Endothelial cell (in vitro differentiated cells): ENCODE results near the gene PEPD. TPM values are rescaled to one million over a fixed set of nuclear protein-coding genes. Genes with fewer than 3 reads are reported as not detected.
A peak's percentile ranks its signal among the peaks of the same experiment; 100 is the strongest.

Source experiments
- DNase-seq: peaks from one replicate; pipeline ENCODE4 v3.0.0; 2021; ENCODE audit warnings: low spot score
- H3K27ac Mint-ChIP-seq: one replicate; pipeline ENCODE4 v1.8.0; 2021; ENCODE audit warnings: mixed read lengths, inconsistent platforms; ENCODE audit not compliant: unreplicated experiment
- H3K27me3 Mint-ChIP-seq: one replicate; pipeline ENCODE4 v1.8.0; 2021; ENCODE audit warnings: mild to moderate bottlenecking, moderate library complexity, mixed read lengths, inconsistent platforms; ENCODE audit not compliant: unreplicated experiment
- H3K36me3 Mint-ChIP-seq: one replicate; pipeline ENCODE4 v1.8.0; 2021; ENCODE audit warnings: mild to moderate bottlenecking, low read depth, mixed read lengths, inconsistent platforms; ENCODE audit not compliant: unreplicated experiment
- H3K4me1 Mint-ChIP-seq: one replicate; pipeline ENCODE4 v1.8.0; 2021; ENCODE audit warnings: mild to moderate bottlenecking, mixed read lengths, inconsistent platforms; ENCODE audit not compliant: unreplicated experiment
- H3K4me3 Mint-ChIP-seq: one replicate; pipeline ENCODE4 v1.8.0; 2021; ENCODE audit warnings: mild to moderate bottlenecking, mixed read lengths, inconsistent platforms; ENCODE audit not compliant: unreplicated experiment
- H3K9me3 Mint-ChIP-seq: one replicate; pipeline ENCODE4 v1.8.0; 2021; ENCODE audit warnings: mixed read lengths, inconsistent platforms; ENCODE audit not compliant: unreplicated experiment
- total RNA-seq: library from RNA; stranded (reverse); fragmentation: NEBNext Ultra II Directional; extraction: Animal tissue kit (Norgen Biotek cat#: 25700); gene quantifications from one replicate; pipeline ENCODE4 v1.2.1, GENCODE V29; 2021; ENCODE audit not compliant: unreplicated experiment
- TF ChIP-seq, protein P1 (sequence below): fragments of 200-600 bp; sonication (generic); IDR thresholded peaks from one replicate; pipeline ENCODE4 v1.5.0; 2021; ENCODE audit warnings: antibody characterized with exemption; ENCODE audit not compliant: unreplicated experiment

PEPD gene
- total RNA-seq, 1 donor from 2014 or later, result 40.5 TPM

DNA sequence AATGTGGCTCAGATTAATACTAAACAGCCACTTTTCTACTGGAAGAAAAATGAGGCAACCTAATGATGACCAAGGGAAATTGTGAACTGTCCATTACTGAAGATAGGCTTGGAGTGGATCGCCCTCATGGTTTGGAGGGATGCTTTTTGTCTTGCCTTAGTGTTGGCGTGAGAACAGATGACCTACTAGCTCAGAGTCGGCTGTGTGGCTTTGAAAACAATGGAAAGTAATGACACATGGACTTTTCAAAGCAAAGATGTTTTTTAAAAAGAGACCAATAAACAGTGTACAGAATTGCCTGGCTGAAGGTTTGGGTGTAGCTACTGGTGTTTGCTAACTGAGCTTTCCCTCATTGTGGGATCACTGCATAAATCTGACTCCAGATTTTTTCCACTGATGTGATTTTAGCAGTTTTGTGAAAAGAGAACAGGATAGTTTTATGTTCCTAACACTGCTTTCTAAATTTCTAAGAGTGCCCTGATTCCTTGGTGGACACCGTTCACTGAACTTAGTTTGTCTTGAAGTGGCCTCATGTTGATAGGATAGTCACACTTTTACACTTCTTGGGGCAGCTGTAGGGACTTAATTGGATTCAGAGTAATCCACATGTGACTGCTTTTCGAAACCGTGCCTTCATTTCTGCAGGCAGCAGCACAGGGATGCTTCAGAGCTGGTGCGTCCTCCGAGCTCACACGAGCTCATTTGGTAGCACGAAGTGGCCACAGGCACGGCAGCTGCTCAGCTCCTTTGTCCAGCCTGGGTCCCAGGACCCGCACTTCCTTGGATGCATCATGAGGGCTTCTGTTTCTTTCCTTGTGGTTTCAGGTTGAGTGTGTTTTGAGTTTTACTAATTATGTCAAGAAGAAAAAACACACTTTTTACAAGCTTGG, 143.8 kb downstream of the PEPD start:
- H3K9me3 Mint-ChIP-seq, result no peaks in the 10 kb centered on the region
- TF ChIP-seq, protein P1, sequence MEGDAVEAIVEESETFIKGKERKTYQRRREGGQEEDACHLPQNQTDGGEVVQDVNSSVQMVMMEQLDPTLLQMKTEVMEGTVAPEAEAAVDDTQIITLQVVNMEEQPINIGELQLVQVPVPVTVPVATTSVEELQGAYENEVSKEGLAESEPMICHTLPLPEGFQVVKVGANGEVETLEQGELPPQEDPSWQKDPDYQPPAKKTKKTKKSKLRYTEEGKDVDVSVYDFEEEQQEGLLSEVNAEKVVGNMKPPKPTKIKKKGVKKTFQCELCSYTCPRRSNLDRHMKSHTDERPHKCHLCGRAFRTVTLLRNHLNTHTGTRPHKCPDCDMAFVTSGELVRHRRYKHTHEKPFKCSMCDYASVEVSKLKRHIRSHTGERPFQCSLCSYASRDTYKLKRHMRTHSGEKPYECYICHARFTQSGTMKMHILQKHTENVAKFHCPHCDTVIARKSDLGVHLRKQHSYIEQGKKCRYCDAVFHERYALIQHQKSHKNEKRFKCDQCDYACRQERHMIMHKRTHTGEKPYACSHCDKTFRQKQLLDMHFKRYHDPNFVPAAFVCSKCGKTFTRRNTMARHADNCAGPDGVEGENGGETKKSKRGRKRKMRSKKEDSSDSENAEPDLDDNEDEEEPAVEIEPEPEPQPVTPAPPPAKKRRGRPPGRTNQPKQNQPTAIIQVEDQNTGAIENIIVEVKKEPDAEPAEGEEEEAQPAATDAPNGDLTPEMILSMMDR, result no peak
- H3K4me1 Mint-ChIP-seq, result peaks cover 39% of the 10 kb centered on the region
- no peak for DNase-seq
- no peak overlapping the region for H3K27ac Mint-ChIP-seq
- peaks cover 4% of the 10 kb centered on the region for H3K27me3 Mint-ChIP-seq
- H3K4me3 Mint-ChIP-seq, result no peak overlapping the region
- H3K36me3 Mint-ChIP-seq, result peaks cover 4% of the 10 kb centered on the region

DNA sequence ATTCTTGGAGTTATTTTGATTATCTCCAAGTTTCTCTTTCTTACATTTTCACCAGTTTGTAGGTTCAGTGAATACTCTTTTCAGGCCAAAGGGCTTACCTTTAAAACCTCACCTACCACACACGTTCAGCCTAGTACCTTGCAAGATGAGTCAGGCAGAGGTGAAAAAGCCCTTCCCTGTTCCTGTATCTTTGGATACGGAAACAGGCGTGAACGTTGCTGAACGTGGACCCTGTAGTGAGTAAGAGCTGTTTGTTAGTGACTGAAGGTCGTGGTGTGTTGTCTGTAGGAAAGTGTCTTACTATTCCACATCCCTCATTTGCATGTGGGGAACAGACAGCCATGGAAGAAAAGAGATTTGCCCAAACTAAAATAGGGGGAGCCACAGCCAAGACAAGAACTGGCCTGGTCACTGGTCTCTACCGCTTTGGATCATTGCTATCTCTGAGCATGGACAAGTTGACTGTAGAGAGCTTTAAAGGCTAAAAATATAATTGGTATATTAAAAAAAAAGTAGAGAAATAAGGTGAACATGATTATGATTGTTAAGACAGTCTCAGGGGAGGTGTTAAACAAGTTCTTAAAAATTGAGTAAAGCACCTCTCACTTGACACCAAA, 144.5 kb downstream of the PEPD start:
- TF ChIP-seq, protein P1, result no peak
- Mint-ChIP-seq H3K36me3 (peaks cover 4% of the 10 kb centered on the region), H3K4me1 (peaks cover 35% of the 10 kb centered on the region), H3K27ac (peak overlapping the region; percentile 49), H3K27me3 (peaks cover 4% of the 10 kb centered on the region), H3K9me3 (no peaks in the 10 kb centered on the region), H3K4me3 (no peak overlapping the region)
- DNase-seq, result no peak

DNA sequence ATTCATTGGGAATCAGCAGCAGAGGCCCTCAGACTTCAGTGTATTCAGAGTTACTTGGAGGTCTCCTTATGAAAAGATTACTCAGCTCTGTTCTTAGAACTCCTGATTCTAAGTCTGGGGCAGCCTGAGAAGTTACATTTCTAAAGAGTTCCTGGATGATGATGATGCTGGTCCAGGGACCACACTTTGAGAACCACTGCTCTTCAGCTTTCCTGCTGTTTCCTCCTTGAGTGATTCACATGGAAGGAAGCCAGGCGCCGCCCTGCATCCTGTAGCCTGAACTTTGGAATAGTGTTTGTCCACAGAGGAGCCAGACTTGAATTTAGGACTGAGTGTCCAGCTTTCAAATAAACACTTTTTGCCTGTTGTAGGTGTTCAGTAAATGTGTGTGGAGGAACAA, 145.2 kb downstream of the PEPD start:
- TF ChIP-seq, protein P1, result no peak
- no peak for DNase-seq
- H3K27me3 Mint-ChIP-seq, result peaks cover 6% of the 10 kb centered on the region
- peaks cover 4% of the 10 kb centered on the region for H3K36me3 Mint-ChIP-seq
- H3K4me1 Mint-ChIP-seq, result peaks cover 29% of the 10 kb centered on the region
- no peaks in the 10 kb centered on the region for H3K9me3 Mint-ChIP-seq
- H3K4me3 Mint-ChIP-seq, result no peak overlapping the region
- peak overlapping the region; percentile 49 for H3K27ac Mint-ChIP-seq

DNA sequence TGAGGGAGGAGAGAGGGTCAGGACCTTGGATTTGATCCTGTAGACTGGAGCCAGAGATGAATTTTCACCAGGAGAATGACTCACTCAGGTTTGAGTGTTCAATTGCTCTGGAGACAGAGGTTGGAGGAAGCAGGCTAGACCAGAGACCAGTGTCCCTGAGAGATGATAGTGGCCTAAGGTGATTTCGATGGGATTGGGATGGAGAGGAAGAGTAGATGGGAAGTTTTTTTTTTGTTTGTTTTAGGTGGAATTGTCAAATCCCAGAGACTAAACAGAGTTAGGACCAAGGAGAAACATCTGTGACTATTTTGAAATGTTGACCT, 145.8 kb downstream of the PEPD start:
- H3K9me3 Mint-ChIP-seq, result no peaks in the 10 kb centered on the region
- H3K4me1 Mint-ChIP-seq, result peaks cover 26% of the 10 kb centered on the region
- peak overlapping the region; percentile 15 for H3K4me3 Mint-ChIP-seq
- TF ChIP-seq, protein P1, result no peak
- no peak overlapping the region for H3K27ac Mint-ChIP-seq
- no peak for DNase-seq
- peaks cover 6% of the 10 kb centered on the region for H3K27me3 Mint-ChIP-seq
- peaks cover 4% of the 10 kb centered on the region for H3K36me3 Mint-ChIP-seq
